HG02642 (cell line): ENCODE data around the gene CRYBG2.
"Not testable (repeated sequence)": the region's sequence is repeated elsewhere in the genome, so short reads cannot be mapped to it uniquely, and the experiment has no call there.

Experiments used
- ATAC-seq: cut with Tn5 transposase; IDR thresholded peaks from one replicate; pipeline ENCODE4 v1.9.1; 2021; ENCODE audit warnings: mild to moderate bottlenecking; ENCODE audit not compliant: unreplicated experiment, poor library complexity

CRYBG2 gene

GRCh38 chr1:26372611-26373010, 18.7 kb upstream of the CRYBG2 start, which contains the start of gene ZNF683:
Gene ZNF683, minus strand, starts transcription at chr1:26372750. Its CDS starts 4,179 bp downstream, at chr1:26368571.
- ATAC-seq, result not testable (repeated sequence)

- no peak for ATAC-seq
These were observed 18.1 kb upstream of the CRYBG2 start for GRCh38 chr1:26372039-26372438.

- ATAC-seq, result no peak
These were observed 16.9 kb upstream of the CRYBG2 start for GRCh38 chr1:26370591-26371382.

- no peak for ATAC-seq
These were observed 14.6 kb upstream of the CRYBG2 start for GRCh38 chr1:26368486-26368885.

- ATAC-seq, result no peak
These were observed 14.1 kb upstream of the CRYBG2 start for GRCh38 chr1:26368006-26368405.

- no peak for ATAC-seq
These were observed 13.5 kb upstream of the CRYBG2 start for GRCh38 chr1:26367441-26367840.

GRCh38 chr1:26364956-26365355, 11.0 kb upstream of the CRYBG2 start:
- no peak for ATAC-seq

GRCh38 chr1:26363549-26364448, 9.9 kb upstream of the CRYBG2 start:
- ATAC-seq, result no peak

GRCh38 chr1:26362331-26362730, 8.4 kb upstream of the CRYBG2 start:
- ATAC-seq, result no peak

GRCh38 chr1:26361605-26362122, 7.7 kb upstream of the CRYBG2 start:
- ATAC-seq, result no peak

GRCh38 chr1:26360807-26361604, 7.1 kb upstream of the CRYBG2 start:
- no peak for ATAC-seq

- ATAC-seq, result no peak
These were observed 6.3 kb upstream of the CRYBG2 start for GRCh38 chr1:26359981-26360806.

GRCh38 chr1:26358411-26359384, 4.8 kb upstream of the CRYBG2 start:
- no peak for ATAC-seq

- ATAC-seq, result no peak
These were observed 3.2 kb upstream of the CRYBG2 start for GRCh38 chr1:26357121-26357602.

- ATAC-seq, result no peak
These were observed 2.2 kb upstream of the CRYBG2 start for GRCh38 chr1:26356106-26356505.

GRCh38 chr1:26354972-26355371, 1.0 kb upstream of the CRYBG2 start:
- no peak for ATAC-seq

- ATAC-seq, result no peak
These were observed 595 bp downstream of the CRYBG2 start for GRCh38 chr1:26353210-26353859.

- ATAC-seq, result no peak
These were observed 1.6 kb downstream of the CRYBG2 start for GRCh38 chr1:26352338-26352679.
